ENCODE data around the gene NDUFAF7.

GRCh38 chr2:37211939-37212338 is 19.5 kb upstream of the NDUFAF7 start:
- no peak for TF ChIP-seq CTCF (IDR thresholded peaks at IDR 0.05 in 2 of 3, conservative IDR thresholded peaks at IDR 0.05 in 1 of 3; ENCODE audit: control insufficient read depth in 2 of 3, extremely low read depth in 1 of 3, insufficient read depth in 1 of 3, low read depth in 3 of 3, low read length in 3 of 3)
- no peak for TF ChIP-seq EZH2 (IDR thresholded peaks at IDR 0.05; ENCODE audit: borderline replicate concordance, control insufficient read depth, low read depth, low read length)
